CD4-positive, alpha-beta T cell treated with Interleukin-6 at 100 ng/mL for 8 hours (primary cell): Measurements from ENCODE around the gene OGFOD3.
A peak's percentile ranks its signal among the peaks of the same experiment; 100 is the strongest.
"Not testable (repeated sequence)": the region's sequence is repeated elsewhere in the genome, so short reads cannot be mapped to it uniquely, and the experiment has no call there.

Experiments
- DNase-seq: peaks from one replicate; pipeline ENCODE4 v3.0.0-alpha.2; 2020; ENCODE audit warnings: mixed read lengths, low spot score

The OGFOD3 gene

DNA sequence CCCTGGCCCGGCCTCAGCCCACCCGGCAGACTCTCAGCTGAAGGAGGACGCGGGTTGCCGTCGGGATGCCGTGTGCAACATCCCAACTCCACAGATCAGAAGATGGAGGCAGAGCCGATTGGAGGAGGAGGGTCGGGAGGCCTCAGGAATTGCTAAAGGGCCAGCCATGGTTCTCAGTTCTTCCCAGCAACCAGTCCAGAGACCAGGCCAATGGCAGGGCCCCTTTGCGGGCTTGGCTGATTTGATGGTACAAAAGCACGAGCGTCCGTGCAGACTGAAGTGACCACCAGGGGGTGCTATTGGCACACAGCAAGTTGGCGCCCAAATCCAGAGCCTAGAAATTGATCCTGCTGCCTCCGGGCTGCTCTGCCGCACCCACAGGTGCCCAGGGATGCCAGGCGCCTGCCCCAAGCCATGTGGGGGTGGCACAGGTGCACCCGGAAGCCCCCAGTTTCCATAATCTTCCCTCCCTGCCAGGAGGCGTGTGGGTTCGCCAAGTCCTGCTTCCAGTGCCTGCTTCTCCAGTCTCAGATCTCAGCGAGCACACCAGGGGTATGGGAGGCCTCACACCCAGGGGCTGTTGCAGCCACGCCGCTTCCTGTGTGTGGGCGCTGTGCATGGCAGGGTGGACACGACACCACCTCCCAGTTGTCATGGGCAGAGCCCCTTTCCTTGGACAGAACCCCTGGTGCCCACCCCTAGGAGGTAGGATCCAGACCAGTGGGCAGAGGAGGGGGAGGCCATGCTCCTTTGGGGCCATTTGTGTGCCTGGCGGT is 66.5 kb downstream of the OGFOD3 start:
- peak; percentile 80 for DNase-seq

DNA sequence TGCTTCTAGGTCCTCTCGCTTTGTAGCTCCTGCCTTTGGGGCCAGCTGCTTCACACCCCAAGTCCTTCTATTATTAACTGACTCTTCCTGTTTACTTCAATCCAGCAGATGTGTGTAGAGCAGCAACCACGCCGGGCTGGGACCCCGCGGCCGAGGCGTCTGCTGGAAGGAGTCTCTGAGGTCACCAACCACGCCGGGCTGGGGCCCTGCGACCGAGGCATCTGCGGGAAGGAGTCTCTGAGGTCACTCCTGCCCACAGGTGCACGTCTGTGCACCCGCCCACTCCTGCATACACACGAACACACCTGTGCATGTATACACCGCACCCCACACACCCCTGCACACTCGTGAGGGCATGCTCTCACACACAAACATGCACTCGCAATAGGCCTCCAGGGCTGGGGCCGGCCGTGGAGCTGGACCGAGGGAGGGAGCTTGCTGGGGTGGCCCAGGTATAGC is 67.1 kb downstream of the OGFOD3 start:
- no peak for DNase-seq

DNA sequence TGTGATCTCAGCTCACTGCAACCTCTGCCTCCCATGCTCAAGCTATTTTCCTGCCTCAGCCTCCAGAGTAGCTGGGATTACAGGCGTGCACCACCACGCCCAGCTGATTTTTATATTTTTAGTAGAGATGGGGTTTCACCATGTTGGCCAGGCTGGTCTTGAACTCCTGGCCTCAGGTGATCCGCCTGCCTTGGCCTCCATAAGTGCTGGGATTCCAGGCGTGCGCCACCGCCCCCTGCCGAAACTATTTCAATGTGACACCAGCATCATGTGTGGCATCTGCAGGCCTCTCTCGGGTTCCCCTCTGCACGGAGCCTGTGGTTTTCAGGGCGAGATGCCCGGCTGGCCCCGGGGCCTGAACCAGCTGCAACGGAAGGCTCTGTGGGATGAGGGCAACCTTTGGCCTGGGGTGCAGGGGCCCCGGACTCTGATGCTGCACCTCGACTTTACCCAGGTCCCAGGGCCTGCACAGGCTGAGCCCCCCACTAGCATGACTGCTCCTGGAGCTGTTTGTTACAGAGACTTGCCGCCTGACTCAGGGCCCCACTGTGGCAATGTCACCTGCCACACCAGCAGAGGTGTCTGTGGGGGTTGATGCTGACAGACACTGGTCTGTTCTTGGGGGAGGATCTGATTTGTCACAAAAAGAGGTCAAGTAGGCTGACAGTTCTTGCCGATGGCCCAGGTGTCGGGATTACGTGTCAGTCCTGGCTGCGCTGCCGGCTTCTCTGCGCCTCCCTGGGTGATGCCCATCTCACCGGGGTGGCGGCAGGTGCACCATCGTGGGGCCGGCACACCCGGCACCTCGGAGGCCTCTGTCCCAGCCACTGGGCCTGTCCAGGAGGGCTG is 68.0 kb downstream of the OGFOD3 start:
- DNase-seq, result no peak

DNA sequence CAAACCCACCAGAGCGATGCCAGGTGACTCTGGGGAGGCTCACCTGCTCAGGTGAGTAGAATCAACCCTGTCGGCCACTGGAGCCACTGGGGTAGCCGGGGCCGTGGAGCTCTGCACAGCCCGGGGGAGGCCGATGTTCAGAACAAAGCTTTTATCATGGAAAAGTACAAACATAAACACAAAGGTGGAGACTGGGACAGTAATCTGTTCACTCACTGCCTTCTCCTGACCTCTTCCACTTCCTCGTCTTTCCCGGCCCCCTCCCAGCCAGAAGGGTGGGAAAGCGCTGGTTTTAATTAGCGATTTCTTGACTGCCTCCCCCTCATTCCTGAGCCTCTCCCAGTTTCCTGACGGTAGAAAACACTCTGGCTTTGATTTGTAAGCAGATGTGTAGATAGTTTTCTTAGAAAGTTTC is 69.1 kb downstream of the OGFOD3 start:
- DNase-seq, result no peak

DNA sequence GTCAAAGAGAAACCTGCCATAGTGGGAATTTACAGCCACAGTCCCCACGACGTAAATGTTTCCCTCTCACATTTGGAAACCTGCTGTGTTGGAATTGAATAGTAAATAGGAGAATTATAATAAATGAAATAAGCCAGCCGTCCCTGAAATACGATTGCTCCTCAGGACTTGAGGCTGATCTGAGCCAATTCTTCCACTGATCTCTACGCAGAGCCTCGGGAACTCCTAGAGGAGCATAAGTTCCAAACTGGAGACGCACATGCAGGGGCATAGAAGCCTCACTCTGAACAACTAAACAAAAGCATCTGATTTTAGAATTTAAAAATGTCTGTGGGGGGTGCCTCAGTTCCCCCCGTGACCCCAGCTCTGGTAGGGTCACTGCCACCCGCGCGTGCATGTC is 69.5 kb downstream of the OGFOD3 start:
- DNase-seq, result no peak

DNA sequence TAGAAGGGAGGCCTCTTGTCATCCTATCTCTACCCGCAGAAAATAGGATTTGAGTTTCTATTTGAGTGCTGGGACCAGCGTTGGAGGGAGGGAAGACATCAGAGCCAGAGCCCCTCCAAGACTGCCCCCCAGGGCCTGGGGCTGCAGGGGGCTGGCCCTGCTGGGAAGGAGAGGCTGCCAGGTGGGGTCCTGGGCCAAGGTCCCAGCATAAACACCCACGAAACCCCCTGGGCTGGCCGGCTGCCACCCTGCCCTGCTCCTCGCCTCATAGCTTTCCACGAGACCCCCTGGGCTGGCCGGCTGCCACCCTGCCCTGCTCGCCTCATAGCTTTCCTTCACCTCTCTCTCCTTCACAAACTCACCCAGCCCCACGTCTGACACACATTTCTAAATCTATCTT is 70.0 kb downstream of the OGFOD3 start:
- no peak for DNase-seq

DNA sequence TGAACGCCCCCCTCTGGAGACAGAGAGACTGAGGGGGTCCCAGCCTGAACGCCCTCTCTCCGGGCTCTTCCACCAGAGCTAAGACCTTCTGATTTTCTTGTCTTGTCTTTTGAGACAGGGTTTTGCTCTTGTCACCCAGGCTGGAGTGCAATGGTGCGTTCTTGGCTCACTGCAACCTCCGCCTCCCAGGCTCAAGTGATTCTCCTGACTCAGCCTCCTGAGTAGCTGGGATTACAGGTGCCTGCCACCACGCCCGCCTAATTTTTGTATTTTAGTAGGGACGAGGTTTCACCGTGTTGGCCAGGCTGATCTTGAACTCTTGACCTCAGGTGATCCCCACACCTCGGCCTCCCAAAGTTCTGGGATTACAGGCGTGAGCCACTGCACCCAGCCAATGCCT is 70.4 kb downstream of the OGFOD3 start:
- DNase-seq, result not testable (repeated sequence)

DNA sequence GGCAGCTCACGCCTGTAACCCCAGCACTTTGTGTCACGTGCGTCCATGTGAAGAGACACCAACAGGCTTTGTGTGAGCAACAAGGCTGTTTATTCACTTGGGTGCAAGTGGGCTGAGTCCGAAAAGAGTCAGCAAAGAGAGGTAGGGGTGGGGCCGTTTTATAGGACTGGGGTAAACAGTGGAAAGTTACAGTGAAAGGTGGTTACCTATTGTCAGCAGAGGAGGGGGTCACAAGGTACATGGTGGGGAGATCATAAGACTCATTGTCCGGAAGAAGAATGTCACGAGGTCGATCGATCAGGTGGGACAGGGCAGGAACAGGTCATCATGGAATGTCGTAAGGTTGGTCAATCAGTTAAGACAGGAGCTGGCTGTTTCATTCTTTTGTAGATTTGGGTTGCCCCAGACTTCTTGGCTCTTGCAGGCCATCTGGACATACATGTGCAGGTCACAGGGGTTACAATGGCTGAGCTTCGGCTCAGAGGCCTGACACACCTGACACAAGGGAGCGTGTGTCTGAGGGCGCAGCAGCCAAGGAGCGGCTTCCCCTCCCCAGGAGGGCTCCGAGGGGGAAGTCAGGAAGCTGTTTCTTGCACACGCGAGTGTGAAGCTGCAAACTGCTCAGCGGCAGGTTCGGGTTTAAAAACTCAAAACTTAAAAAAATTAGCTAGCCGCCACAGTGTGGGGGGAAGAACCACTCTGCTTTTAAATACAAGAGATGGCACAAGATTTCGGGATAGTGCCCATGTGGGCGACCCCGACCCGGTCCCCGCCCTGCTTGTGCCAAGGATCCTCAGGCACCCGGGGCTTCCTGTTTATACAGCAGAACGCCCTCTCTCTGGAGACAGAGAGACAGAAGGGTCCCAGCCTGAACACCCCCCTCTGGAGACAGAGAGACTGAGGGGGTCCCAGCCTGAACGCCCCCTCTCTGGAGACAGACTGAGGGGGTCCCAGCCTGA is 71.8 kb downstream of the OGFOD3 start:
- no peak for DNase-seq

DNA sequence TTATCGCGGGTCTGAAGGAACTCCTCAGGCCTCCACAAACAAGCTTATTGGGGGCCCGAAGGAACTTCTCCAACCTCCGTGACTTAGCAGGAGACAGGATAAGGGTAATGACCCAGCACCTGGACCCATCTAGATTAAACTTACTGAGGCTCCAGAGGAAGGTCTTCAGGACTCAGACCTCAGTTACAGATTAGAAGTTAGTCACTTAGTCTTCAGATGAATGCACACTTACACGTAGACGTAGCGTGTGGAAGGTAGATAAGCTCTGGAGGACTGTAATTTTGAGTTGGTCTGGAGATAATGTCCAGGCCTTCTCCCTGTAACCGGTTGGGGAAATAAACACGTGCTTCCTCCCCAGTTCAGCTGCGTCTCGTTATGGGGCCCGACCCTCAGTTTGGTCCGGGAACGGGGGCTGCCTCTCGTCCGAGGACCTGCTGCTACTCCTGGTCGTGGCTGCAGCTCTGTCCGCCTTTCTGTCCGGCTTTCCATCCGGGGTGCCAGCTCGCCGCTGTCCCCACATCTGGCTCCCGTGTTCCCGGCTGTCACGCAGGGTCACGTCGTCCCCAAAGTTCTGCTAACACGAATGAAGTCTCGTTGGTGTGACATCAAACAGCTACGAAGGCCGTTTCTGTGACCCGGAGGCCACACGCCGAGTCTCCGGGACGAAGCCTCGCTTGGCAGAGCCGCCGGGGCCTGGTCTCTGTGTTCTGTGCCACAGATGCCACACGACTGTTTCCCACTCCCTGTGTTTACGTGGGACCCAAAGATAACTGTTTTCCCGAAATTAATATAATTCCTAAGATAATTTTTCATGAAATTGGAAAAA is 73.0 kb downstream of the OGFOD3 start:
- no peak for DNase-seq

DNA sequence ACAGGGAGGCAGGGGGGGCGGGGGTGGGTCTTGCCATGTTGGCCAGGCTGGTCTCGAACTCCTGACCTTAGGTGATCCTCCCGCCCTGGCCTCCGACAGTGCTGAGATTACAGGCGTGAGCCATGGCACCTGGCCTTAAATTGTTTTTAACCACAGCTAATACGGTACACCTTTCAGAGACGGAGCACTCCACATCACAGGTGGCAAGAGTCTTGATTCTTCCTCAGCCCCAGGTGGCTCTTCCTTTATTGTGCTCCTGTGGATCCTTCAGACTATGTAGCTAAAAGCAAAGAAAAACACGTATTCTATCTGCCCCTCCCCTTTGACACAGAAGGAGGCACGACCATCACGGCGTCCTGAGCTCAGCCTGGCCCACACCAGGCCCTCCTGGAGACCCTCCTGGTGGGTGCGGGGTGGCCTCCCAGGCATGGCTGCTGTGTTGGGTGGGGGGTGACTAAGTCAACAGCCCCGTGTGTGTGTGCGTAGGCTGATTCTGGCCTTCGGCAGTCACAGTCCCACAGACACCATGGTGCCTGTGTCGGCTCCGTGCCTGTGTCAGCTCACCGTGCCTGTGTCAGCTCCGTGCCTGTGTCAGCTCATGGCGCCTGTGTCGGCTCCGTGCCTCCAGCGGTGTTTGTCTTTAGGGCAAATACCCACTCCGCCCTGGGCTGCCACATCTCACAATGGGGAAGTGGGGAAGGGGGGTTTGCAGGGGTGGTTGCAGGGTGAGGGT is 74.0 kb downstream of the OGFOD3 start:
- DNase-seq, result no peak

DNA sequence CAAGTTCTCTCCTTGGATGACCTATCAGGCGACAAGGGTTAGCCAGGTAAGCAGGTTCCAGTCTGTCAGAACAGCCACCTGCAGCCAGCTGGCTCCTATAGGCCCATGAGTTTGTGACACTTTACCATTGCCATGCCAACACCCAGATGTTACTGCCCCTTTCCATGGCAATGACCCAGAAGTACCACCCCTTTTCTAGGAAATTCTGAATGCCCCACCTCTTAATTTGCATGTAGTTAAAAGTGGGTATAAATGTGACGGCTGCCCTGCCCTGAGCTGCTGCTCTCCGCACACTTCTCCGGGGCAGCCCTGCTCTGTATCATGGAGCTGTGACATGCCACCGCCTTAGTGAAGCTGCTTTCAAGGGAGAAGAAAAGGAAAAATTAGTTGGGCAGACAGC is 74.8 kb downstream of the OGFOD3 start:
- DNase-seq, result no peak

DNA sequence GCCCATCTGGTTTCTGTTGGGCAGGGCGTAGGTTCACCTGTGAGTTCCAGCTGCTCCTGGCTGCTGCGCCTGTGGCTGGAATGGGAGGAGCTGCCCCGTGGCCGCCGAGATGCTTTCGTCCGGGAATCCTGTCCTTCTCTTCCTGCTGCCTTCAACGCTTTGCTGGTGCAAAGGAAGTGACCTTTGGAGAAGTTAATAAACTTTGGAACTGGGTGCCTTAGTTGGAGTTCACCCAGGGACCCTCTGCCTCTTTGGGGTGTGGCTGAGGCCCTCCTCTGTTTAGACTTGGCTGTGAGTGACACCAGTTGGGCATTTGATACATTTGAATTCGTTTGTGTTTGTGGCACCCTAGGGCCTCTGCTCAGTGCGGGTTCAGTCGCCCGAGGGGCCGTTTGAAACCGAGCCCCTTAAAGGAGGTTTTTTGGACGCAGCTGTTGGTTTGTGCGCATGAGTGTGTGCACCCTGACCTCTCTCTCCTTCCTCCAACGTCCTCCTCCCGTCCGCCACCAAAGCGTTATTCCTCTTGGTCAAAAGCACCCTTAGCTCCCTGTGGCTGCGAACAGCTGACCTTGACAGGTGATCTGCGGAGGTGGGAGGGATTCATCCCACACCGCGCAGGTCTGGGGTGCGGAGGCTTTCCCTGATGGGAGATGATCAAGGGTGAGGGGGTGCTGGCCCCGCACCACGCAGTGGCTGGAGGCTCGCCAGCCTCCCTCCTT is 75.9 kb downstream of the OGFOD3 start:
- DNase-seq, result no peak

DNA sequence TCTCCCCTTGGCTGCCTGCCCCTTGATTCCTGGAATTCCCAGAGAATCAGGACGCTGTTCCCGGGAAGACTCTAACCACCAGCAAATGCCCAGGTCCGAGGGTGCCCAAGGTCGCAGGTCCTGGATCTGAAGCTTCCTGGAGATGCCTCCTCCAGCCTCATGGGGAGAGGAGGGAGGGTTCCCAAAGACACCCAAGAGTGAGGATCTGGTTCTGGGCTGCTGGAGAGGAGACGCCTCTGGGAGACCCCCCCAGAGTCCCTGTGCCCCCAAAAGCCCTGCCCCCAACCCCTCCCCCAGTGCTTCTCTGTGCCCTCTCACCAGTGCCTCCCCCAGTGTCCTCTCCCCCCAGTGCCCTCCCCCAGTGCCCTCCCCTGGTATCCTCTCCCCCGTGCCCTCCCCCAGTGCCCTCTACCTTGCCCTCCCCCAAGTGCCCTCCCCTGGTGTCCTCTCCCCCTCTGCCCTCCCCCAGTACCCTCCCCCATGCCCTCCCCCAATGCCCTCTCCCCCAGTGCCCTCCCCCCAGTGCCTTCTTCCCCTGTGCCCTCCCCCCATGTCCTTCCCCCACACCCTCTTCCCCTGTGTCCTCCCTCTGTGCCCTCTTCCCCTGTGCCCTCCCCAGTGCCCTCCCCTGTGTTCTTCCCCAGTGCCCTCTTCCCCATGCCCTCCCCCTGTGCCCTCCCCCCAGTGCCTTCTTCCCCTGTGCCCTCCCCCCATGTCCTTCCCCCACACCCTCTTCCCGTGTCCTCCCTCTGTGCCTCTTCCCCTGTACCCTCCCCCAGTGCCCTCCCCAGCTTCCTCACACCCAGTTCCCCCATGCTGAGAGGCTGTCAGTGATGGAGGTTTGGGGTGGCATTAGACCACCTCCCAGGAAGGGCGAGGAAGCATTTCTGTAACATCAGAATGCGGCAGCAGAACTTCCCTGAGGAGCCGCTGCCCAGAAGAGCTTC is 78.5 kb downstream of the OGFOD3 start:
- no peak for DNase-seq
